ENCODE data around the gene CDK6.

DNA sequence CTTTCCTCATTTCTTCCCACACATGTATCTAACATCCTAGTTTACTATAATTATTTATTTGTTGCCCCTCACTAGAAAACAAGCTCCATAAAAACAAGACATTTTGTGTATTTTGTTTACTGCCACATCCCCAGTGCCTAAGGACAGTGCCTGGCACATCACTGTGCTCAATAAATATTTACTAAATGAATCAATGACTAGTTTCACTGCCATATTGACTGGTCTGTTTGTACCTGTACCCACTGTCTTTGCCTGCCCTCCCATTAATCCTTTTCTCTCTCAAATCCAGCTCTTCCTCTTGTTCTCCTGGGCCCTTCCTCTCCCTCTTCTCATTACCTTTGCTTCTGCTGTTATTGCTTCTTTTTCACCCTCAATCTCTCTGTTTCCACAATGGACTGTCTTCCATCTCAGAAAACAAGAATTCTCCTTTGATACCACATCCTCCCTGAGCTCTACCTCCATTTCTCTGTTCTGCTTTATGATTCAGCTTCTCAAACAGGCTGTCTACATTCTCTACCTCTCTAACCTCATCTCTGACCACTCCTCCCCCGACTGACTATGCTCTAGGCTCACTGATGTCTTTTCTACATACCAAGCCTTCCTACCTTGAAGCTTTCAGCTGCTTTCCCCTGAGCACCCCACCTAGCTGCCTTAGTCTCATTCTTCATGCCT is 237.9 kb downstream of the CDK6 start:
- TF ChIP-seq POLR2AphosphoS5 (IDR thresholded peaks at IDR 0.05): no peak
- TF ChIP-seq, protein P1, sequence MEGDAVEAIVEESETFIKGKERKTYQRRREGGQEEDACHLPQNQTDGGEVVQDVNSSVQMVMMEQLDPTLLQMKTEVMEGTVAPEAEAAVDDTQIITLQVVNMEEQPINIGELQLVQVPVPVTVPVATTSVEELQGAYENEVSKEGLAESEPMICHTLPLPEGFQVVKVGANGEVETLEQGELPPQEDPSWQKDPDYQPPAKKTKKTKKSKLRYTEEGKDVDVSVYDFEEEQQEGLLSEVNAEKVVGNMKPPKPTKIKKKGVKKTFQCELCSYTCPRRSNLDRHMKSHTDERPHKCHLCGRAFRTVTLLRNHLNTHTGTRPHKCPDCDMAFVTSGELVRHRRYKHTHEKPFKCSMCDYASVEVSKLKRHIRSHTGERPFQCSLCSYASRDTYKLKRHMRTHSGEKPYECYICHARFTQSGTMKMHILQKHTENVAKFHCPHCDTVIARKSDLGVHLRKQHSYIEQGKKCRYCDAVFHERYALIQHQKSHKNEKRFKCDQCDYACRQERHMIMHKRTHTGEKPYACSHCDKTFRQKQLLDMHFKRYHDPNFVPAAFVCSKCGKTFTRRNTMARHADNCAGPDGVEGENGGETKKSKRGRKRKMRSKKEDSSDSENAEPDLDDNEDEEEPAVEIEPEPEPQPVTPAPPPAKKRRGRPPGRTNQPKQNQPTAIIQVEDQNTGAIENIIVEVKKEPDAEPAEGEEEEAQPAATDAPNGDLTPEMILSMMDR (IDR thresholded peaks at IDR 0.05): no peak
- no peak for TF ChIP-seq EP300 (IDR thresholded peaks at IDR 0.05)
